NCI-H345 treated with DMSO at 0.1 percent for 48 hours (cell line): ENCODE results near the gene UBALD2.

Experiments used
- DNase-seq: peaks from one replicate; lab custom pipeline; 2025; ENCODE audit not compliant: unreplicated experiment; lab: John Stamatoyannopoulos, UW

Gene UBALD2

DNA sequence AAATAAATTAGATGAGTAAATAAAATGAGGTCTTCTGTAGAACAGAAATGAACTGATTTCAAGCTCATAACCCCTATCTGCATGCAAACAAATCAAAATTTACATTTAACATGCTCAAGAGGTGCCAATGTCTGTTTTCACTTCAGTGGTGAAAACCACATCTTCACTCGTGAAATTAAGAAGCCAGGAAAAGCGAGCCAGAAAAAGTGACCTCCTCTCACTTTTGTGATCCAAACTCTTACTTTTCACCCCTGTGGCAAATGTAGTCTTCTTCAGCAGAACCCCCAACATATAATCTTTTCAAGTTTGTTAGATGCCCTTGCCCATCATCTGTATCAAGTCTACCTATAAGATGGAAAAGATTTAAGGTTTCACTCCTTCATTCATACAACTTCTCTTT lies 52.4 kb downstream of the UBALD2 start:
- no peak for DNase-seq

- DNase-seq: no peak
Measured at GRCh38 chr17:76318586-76318985, 53.4 kb downstream of the UBALD2 start.
